HG03378 (cell line): ENCODE data around the gene AWAT2.

Source experiments
- ATAC-seq: cut with Tn5 transposase; IDR thresholded peaks from one replicate; pipeline ENCODE4 v1.9.1; 2021; ENCODE audit warnings: mild to moderate bottlenecking, moderate library complexity; ENCODE audit not compliant: unreplicated experiment

AWAT2 gene

GRCh38 chrX:70042399-70043371 lies 7.1 kb downstream of the AWAT2 start:
- no peak for ATAC-seq

GRCh38 chrX:70041993-70042392 lies 7.7 kb downstream of the AWAT2 start:
- ATAC-seq: no peak

- no peak for ATAC-seq
These were observed 10.0 kb downstream of the AWAT2 start for GRCh38 chrX:70039758-70040157.

- ATAC-seq: no peak
These were observed 10.8 kb downstream of the AWAT2 start for GRCh38 chrX:70038951-70039350.

GRCh38 chrX:70038515-70038914 lies 11.2 kb downstream of the AWAT2 start:
- no peak for ATAC-seq

- ATAC-seq: no peak
These were observed 15.1 kb downstream of the AWAT2 start for GRCh38 chrX:70034646-70035045.

- ATAC-seq: peak; percentile 57
These were observed 16.2 kb downstream of the AWAT2 start for GRCh38 chrX:70033348-70034051.

- ATAC-seq: no peak
These were observed 16.9 kb downstream of the AWAT2 start for GRCh38 chrX:70032792-70033191.

GRCh38 chrX:70030301-70030767 lies 19.4 kb downstream of the AWAT2 start:
- peak; percentile 77 for ATAC-seq

- ATAC-seq: no peak
These were observed 19.9 kb downstream of the AWAT2 start for GRCh38 chrX:70029863-70030262.

- ATAC-seq: no peak
These were observed 22.9 kb downstream of the AWAT2 start for GRCh38 chrX:70026851-70027200.

GRCh38 chrX:70026112-70026850 lies 23.5 kb downstream of the AWAT2 start:
- no peak for ATAC-seq

GRCh38 chrX:70025464-70025863 lies 24.3 kb downstream of the AWAT2 start:
- ATAC-seq: no peak

GRCh38 chrX:70022616-70023015 lies 27.1 kb downstream of the AWAT2 start:
- no peak for ATAC-seq

- ATAC-seq: no peak
These were observed 33.2 kb downstream of the AWAT2 start for GRCh38 chrX:70016513-70016912.

- ATAC-seq: no peak
These were observed 36.0 kb downstream of the AWAT2 start for GRCh38 chrX:70013466-70014381.

GRCh38 chrX:70012756-70013155 lies 37.0 kb downstream of the AWAT2 start:
- ATAC-seq: no peak

- ATAC-seq: no peak
These were observed 39.8 kb downstream of the AWAT2 start for GRCh38 chrX:70009970-70010369.

GRCh38 chrX:70009049-70009448 lies 40.7 kb downstream of the AWAT2 start:
- ATAC-seq: no peak

- no peak for ATAC-seq
These were observed 41.8 kb downstream of the AWAT2 start for GRCh38 chrX:70007946-70008345.
